Measurements from ENCODE around the gene CC2D1A.

DNA sequence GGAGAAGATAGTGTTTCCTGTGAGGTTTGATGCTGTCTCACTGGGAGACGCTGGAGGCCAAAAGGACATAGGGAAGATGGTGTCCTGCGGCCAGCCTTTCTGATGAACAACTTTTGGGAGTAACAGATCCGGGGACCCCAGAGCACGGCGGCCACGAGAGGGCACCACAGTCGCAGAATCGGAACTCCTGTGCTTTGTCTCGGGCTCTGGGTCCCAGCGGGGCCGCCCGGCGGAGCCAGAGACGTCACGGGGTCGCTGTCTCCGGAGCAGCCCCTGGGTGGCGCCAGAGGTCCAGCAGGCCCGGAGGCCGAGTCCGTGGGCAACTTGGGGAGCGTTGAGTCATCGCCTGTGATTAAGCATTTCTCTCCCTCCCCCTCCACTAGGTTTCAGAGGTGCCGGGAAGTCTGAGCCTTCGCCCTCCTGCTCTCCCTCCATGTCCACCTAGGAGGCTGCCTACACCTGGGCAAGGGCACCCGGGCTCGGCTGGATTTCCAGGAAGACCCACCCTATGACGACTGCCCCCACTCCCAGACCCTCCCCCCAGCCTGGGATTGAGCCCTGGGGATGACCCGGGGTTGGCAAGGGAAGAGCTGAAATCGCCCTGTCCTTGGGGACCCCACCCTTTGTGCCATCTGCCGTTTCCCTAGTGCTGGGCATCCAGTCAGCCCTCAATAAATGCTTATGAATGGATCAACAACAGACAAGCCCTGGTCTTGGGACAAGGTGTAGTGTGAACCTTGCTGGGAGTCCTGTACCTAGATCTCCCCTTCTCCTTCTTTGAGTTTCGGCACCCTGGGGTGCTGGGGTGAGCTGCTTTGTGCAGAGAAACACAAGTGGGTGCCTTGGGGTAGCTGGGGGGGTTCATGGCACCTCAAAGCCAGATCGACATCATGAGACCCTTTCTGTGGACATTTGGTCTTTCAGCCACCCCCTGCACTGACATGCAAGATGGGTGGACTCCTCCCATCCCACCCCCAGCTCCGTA, 25.6 kb upstream of the CC2D1A start:
- TF ChIP-seq, protein P1, sequence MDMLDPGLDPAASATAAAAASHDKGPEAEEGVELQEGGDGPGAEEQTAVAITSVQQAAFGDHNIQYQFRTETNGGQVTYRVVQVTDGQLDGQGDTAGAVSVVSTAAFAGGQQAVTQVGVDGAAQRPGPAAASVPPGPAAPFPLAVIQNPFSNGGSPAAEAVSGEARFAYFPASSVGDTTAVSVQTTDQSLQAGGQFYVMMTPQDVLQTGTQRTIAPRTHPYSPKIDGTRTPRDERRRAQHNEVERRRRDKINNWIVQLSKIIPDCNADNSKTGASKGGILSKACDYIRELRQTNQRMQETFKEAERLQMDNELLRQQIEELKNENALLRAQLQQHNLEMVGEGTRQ (IDR thresholded peaks at IDR 0.05; ENCODE audit: borderline replicate concordance, low read depth, low read length): no peak
- TF ChIP-seq MXI1 (IDR thresholded peaks at IDR 0.05; ENCODE audit: low read depth, low read length) (peak; percentile 44; the same call in 1 of the 2 replicates), CTCF (IDR thresholded peaks at IDR 0.05) (peak; percentile 98)
- TF ChIP-seq, protein P2, sequence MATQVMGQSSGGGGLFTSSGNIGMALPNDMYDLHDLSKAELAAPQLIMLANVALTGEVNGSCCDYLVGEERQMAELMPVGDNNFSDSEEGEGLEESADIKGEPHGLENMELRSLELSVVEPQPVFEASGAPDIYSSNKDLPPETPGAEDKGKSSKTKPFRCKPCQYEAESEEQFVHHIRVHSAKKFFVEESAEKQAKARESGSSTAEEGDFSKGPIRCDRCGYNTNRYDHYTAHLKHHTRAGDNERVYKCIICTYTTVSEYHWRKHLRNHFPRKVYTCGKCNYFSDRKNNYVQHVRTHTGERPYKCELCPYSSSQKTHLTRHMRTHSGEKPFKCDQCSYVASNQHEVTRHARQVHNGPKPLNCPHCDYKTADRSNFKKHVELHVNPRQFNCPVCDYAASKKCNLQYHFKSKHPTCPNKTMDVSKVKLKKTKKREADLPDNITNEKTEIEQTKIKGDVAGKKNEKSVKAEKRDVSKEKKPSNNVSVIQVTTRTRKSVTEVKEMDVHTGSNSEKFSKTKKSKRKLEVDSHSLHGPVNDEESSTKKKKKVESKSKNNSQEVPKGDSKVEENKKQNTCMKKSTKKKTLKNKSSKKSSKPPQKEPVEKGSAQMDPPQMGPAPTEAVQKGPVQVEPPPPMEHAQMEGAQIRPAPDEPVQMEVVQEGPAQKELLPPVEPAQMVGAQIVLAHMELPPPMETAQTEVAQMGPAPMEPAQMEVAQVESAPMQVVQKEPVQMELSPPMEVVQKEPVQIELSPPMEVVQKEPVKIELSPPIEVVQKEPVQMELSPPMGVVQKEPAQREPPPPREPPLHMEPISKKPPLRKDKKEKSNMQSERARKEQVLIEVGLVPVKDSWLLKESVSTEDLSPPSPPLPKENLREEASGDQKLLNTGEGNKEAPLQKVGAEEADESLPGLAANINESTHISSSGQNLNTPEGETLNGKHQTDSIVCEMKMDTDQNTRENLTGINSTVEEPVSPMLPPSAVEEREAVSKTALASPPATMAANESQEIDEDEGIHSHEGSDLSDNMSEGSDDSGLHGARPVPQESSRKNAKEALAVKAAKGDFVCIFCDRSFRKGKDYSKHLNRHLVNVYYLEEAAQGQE (IDR thresholded peaks at IDR 0.05; ENCODE audit: low read depth, low read length): 0 out of 2 replicates have a peak, but pooled peaks have one; percentile 22
